Neural progenitor cell (in vitro differentiated cells): ENCODE data around the gene CELF5. TPM values are rescaled to one million over a fixed set of nuclear protein-coding genes. Genes with fewer than 3 reads are reported as not detected.
A peak's percentile ranks its signal among the peaks of the same experiment; 100 is the strongest.

ENCODE experiments used
- DNase-seq: peaks from one replicate; pipeline ENCODE4 v3.0.0-alpha.2; 2016; ENCODE audit warnings: low spot score
- H2AFZ ChIP-seq: fragments of 200-600 bp; sonication (generic); replicated peaks from 2 replicates; pipeline ENCODE4 v1.6.1; 2016; ENCODE audit warnings: antibody characterized with exemption
- H3F3A ChIP-seq: fragments of 200-600 bp; sonication (generic); 2 replicates; pipeline ENCODE4 v1.6.1; 2016; ENCODE audit warnings: antibody characterized with exemption, low read depth
- H3K27ac ChIP-seq: fragments of 200-600 bp; sonication (generic); 2 replicates; pipeline ENCODE4 v1.5.1; 2016; ENCODE audit warnings: mild to moderate bottlenecking
- H3K27me3 ChIP-seq: fragments of 200-600 bp; sonication (generic); 2 replicates; pipeline ENCODE4 v1.6.1; 2016; ENCODE audit warnings: mild to moderate bottlenecking, moderate library complexity
- H3K36me3 ChIP-seq: fragments of 200-600 bp; sonication (generic); 2 replicates; pipeline ENCODE4 v1.5.1; 2016
- H3K4me1 ChIP-seq: fragments of 200-600 bp; sonication (generic); 2 replicates; pipeline ENCODE4 v1.6.1; 2016; ENCODE audit warnings: mixed run types
- H3K4me2 ChIP-seq: fragments of 200-600 bp; sonication (generic); 2 replicates; pipeline ENCODE4 v1.6.1; 2016
- H3K4me3 ChIP-seq: fragments of 200-600 bp; sonication (generic); 2 replicates; pipeline ENCODE4 v1.5.1; 2016
- H3K79me2 ChIP-seq: fragments of 200-600 bp; sonication (generic); 2 replicates; pipeline ENCODE4 v1.6.1; 2016; ENCODE audit warnings: low read depth
- H3K9ac ChIP-seq: fragments of 200-600 bp; sonication (generic); 2 replicates; pipeline ENCODE4 v1.6.1; 2016
- H3K9me3 ChIP-seq: fragments of 200-600 bp; sonication (generic); 2 replicates; pipeline ENCODE4 v1.5.1; 2016; ENCODE audit warnings: low read depth
- H4K20me1 ChIP-seq: fragments of 200-600 bp; sonication (generic); 2 replicates; pipeline ENCODE4 v1.6.1; 2016; ENCODE audit warnings: low read depth
- H3K27ac Mint-ChIP-seq: 3 replicates; pipeline ENCODE4 v1.8.0; 2021; ENCODE audit warnings: mixed read lengths
- H3K27me3 Mint-ChIP-seq: 2 replicates; pipeline ENCODE4 v1.8.0; 2022; ENCODE audit warnings: low read depth, mild to moderate bottlenecking, inconsistent platforms, moderate library complexity, mixed read lengths; ENCODE audit not compliant: insufficient read depth
- H3K36me3 Mint-ChIP-seq: 3 replicates; pipeline ENCODE4 v1.8.0; 2021; ENCODE audit warnings: mixed read lengths
- H3K4me1 Mint-ChIP-seq: 3 replicates; pipeline ENCODE4 v1.8.0; 2021; ENCODE audit warnings: mixed read lengths
- H3K4me3 Mint-ChIP-seq: 3 replicates; pipeline ENCODE4 v1.8.0; 2021; ENCODE audit warnings: mild to moderate bottlenecking, moderate library complexity, mixed read lengths
- H3K9me3 Mint-ChIP-seq: 3 replicates; pipeline ENCODE4 v1.8.0; 2020; ENCODE audit warnings: mixed read lengths
- CTCF ChIP-seq: fragments of 200-600 bp; sonication (generic); IDR thresholded peaks from 2 replicates; pipeline ENCODE4 v1.5.1; 2017; ENCODE audit warnings: antibody characterized with exemption, mild to moderate bottlenecking
- EZH2 ChIP-seq: fragments of 200-600 bp; sonication (generic); IDR thresholded peaks from 2 replicates; pipeline ENCODE4 v1.6.1; 2017; ENCODE audit warnings: antibody characterized with exemption, mild to moderate bottlenecking, moderate library complexity
- EZH2phosphoT487 ChIP-seq: fragments of 200-600 bp; sonication (generic); IDR thresholded peaks from 2 replicates; pipeline ENCODE4 v1.6.1; 2017; ENCODE audit warnings: antibody characterized with exemption
- total RNA-seq: library from RNA; depleted of rRNA; stranded (reverse); fragments of >200 nt; gene quantifications from 2 replicates; pipeline ENCODE4 v1.2.3, GENCODE V29; 2015; ENCODE audit warnings: low replicate concordance

CELF5 gene
- total RNA-seq, 1 donor from 2014 or later: 7.9 TPM

- peaks cover 15% of the 10 kb centered on the region for H3K27me3 Mint-ChIP-seq
- peaks cover 26% of the 10 kb centered on the region for H3K27me3 ChIP-seq
- no peaks in the 10 kb centered on the region for H3K36me3 ChIP-seq
- no peaks in the 10 kb centered on the region for H3K9me3 ChIP-seq
- H3K27ac ChIP-seq: no peak overlapping the region
- peaks cover 2% of the 10 kb centered on the region for H3K9me3 Mint-ChIP-seq
- no peak overlapping the region for H3K4me3 ChIP-seq
- no peak for TF ChIP-seq CTCF
- no peak for TF ChIP-seq EZH2phosphoT487
- TF ChIP-seq EZH2: no peak
- H3K4me1 Mint-ChIP-seq: peaks cover 28% of the 10 kb centered on the region
- no peak overlapping the region for H3K9ac ChIP-seq
- H3K79me2 ChIP-seq: no peaks in the 10 kb centered on the region
- no peak overlapping the region for H3K27ac Mint-ChIP-seq
- no peak overlapping the region for H3K4me3 Mint-ChIP-seq
- peaks cover 57% of the 10 kb centered on the region for H4K20me1 ChIP-seq
- no peak for DNase-seq
- peaks cover 21% of the 10 kb centered on the region for H3F3A ChIP-seq
- H3K4me2 ChIP-seq: no peak overlapping the region
- peaks cover 2% of the 10 kb centered on the region for H3K36me3 Mint-ChIP-seq
- H3K4me1 ChIP-seq: peaks cover 8% of the 10 kb centered on the region
- no peak overlapping the region for H2AFZ ChIP-seq
These were observed 48.5 kb downstream of the CELF5 start for GRCh38 chr19:3272952-3273351.

- Histone ChIP-seq H3K79me2 (no peaks in the 10 kb centered on the region), H3K27me3 (peaks cover 12% of the 10 kb centered on the region), H3K4me3 (no peak overlapping the region), H2AFZ (no peak overlapping the region), H3K27ac (no peak overlapping the region), H3K9me3 (no peaks in the 10 kb centered on the region), H3K4me2 (peak overlapping the region; percentile 76), H3F3A (peaks cover 21% of the 10 kb centered on the region), H3K9ac (no peak overlapping the region), H4K20me1 (peaks cover 49% of the 10 kb centered on the region), H3K4me1 (peaks cover 8% of the 10 kb centered on the region), H3K36me3 (no peaks in the 10 kb centered on the region)
- Mint-ChIP-seq H3K9me3 (peaks cover 2% of the 10 kb centered on the region), H3K36me3 (peaks cover 4% of the 10 kb centered on the region), H3K27ac (peak overlapping the region; percentile 51), H3K4me1 (peaks cover 28% of the 10 kb centered on the region), H3K27me3 (peaks cover 18% of the 10 kb centered on the region), H3K4me3 (peak overlapping the region; percentile 82)
- TF ChIP-seq CTCF: no peak
- no peak for TF ChIP-seq EZH2
- DNase-seq: no peak
These were observed 49.9 kb downstream of the CELF5 start for GRCh38 chr19:3274245-3274941.

DNA sequence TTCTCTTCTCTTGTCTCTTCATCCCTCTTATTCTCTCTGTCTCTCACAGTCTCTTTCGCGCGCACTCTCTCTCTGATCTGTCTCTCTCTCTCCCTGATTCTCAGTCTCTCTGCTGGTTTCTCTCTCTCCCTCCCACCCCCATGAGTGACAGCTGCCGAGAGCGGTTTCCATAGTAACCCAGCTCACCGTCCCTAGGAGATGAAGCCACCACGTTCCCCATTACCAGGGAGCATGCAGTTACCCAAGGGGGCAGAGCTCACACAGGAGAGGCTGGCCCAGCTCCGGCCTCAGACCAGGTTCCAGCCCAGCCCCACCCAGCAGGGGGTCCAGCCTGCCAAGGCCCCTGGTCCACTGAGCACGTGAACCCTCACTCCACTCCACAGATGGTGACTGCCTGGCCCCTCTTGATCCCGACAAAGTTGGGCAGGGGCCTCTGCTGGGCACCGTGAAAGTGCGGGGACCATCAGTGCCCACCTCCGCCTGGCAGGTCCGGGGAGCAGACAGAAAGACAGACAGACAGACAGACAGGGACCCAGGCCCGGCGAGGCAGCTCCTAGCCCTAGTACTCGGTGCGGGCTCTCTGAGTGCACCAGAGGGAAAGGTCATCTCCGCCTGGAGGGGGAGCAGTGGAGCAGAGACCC lies 50.6 kb downstream of the CELF5 start:
- no peak overlapping the region for H3K27ac Mint-ChIP-seq
- Histone ChIP-seq H3K79me2 (no peaks in the 10 kb centered on the region), H3K36me3 (no peaks in the 10 kb centered on the region), H3K9me3 (no peaks in the 10 kb centered on the region), H3K4me1 (peaks cover 8% of the 10 kb centered on the region), H3K27me3 (peaks cover 5% of the 10 kb centered on the region), H2AFZ (peak overlapping the region; percentile 76), H3K27ac (no peak overlapping the region), H4K20me1 (peaks cover 42% of the 10 kb centered on the region), H3K4me2 (peak overlapping the region; percentile 76), H3K9ac (no peak overlapping the region), H3F3A (peaks cover 21% of the 10 kb centered on the region), H3K4me3 (peak overlapping the region; percentile 58)
- peaks cover 15% of the 10 kb centered on the region for H3K27me3 Mint-ChIP-seq
- H3K36me3 Mint-ChIP-seq: peaks cover 4% of the 10 kb centered on the region
- peak overlapping the region; percentile 82 for H3K4me3 Mint-ChIP-seq
- peaks cover 23% of the 10 kb centered on the region for H3K4me1 Mint-ChIP-seq
- DNase-seq: peak; percentile 87
- H3K9me3 Mint-ChIP-seq: peaks cover 2% of the 10 kb centered on the region
- TF ChIP-seq CTCF (no peak), EZH2phosphoT487 (no peak), EZH2 (peak; percentile 23)
